ENCODE results near the gene EML1. TPM values are rescaled to one million over a fixed set of nuclear protein-coding genes. Genes with fewer than 3 reads are reported as not detected.

Gene EML1
- total RNA-seq, 1 donor from 2014 or later: 0.32 TPM

DNA sequence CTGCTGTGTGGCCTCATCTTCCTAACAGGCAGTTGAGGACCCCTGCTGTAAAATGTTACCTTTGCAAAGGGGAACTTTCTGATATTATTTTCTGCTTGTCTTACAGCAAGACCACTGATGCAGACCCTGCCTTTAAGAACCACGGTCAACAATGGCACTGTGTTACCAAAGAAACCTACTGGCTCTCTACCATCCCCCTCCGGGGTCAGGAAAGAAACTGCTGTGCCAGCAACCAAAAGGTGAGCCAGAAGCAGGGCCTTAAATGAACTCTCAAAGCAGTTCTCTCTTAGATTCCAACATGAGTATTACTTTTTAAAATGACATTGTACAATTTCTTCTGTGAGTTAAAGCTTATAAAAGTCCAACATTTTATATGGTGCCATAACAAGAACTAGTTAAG lies 72.2 kb downstream of the EML1 start:
- intact Hi-C loops (cut with micrococcal nuclease): no loop called here

DNA sequence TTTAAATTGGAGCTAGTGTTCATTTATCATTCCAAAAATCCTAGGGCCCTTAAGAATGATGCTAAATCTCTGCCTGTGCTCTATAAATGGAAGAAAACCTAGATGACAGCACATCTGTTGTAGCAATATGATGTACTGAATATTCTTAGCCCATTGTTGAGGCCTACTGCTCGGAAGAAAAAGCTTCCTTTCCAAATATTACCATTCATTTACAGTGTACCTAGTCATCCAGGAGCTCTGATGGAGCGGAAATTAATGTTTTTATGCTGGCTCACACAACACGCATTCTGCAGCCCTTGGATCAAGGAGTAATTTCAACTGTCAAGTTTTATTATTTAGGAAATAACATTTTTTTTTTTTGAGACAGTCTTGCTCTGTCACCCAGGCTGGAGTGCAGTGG lies 77.4 kb downstream of the EML1 start:
- intact Hi-C loops (cut with micrococcal nuclease): no loop called here

DNA sequence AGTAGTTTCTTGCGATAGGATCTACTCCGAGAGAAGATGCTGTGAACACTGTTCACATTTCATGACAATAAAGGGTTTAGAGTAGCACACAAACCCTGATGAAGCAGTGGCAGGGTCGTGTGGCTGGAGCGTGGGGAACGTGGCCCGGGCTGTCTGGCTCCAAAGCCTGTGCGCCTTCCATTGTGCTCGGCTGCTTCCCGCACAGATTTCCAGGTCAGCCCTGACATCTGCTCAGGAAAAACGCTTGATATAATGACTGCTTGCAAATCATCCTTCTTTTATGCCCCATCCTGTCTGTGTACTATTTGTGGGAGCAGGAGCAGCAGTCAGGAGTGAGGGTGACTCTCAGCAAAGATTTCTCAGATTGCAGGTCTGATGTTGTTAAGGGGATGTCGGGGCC lies 78.6 kb downstream of the EML1 start:
- intact Hi-C loops (cut with micrococcal nuclease): no loop called here

DNA sequence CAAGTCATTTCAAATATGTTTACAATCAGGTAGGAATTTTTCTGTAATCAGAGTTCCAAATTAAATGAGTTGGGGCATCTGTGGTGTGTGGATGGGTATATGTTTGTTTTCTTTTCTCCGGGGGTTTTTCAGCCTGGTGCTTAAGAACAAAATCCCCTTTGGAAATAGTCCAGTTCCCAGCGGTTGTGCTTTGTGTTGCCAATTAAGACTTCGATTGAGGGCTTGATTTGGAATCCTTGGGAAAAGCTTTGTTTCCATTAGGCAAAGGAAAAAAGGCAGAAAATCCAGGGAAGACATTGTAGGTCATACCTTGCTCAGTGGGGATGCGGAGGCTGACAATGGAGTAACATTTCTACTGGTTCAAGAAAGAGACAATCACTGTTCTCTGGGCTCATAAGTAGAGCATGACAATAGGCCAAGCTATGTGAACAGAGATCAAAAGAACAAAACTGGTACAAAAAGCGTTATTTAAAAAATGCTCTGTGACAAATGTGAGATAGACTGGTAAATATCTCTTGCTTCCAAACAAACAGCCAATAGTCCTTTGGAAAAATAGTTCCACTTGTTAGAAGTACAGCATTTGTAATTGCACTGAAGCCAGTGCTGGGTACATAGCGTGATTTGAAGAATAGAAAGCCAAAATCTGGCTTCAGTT lies 79.7 kb downstream of the EML1 start:
- intact Hi-C loops (cut with micrococcal nuclease): no loop called here

DNA sequence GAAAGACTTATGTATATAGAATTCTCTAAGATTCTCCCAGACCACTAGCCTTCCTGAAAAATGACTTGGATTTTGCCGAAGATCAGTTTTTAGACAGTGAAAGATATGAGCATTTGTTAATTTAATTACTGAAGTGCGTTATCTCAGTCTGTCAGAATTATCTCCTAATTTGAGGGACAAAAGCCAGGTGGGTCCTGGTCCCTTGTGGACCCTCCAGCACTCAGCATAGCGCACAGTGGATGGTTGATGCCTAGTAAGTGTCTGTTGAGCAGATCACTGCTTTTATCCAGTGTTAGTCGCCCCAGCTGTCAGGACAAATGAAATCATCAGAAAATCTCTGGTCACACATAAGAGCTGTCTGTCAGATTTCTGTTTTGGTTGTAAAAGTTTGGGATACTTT lies 80.4 kb downstream of the EML1 start:
- intact Hi-C loops (cut with micrococcal nuclease): no loop called here

DNA sequence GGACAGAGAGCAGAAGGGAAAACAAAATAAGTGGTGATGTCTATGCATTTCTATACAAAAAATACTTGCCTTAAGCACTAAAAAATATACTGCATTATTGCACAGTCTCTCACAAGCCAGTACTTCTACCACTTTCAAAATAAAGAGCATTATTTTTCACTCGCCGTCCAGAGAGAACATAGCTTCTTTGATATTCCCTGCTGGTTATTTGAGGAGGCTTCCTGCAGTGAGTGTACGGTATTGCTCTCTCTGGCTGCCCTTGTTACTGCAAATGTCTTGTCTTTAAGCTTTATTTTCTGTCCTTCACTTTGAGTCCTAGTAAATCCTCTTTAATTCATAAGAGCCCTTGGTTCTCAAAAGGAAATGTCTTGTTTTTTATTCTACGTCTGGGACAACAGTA lies 81.1 kb downstream of the EML1 start:
- intact Hi-C loops (cut with micrococcal nuclease): no loop called here

DNA sequence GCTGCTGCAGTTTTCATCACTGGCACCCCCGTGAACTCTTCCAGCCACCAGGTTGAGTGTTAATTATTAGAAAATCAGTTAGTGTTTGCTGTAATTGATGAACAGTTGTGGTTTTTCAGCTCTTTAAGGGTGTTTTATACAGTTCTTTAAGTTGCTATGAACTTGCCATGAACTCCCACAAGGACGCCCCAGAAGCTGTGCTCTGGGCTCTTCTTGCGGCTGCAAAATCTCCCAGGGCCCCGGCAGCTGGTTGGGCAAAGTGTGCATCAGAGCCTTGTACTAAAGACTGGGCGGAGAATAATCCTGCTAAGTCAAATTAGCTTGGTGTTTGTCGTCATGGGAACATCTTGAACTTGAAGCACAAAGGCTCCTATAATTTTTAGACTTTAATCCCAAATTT lies 82.2 kb downstream of the EML1 start:
- intact Hi-C loops (cut with micrococcal nuclease): no loop called here

DNA sequence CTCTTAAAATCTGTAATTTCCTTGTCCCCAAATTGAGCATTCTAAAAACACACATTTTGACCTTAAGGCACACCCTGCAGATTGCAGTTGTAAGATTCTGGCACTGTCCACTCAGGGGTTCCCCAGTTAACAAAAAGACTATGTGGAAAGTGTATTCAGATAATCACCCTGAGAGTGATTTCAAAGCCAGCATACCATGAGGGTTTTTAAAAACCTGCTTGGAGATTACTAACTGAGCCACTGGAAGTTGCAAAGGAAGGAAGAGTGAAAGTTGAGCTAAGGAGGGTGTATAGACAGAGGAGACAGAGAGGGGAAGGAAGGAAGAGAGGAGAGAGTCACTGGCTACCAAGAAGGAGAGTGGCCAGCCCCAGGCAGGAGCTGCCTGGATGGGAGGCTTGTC lies 82.6 kb downstream of the EML1 start:
- intact Hi-C loops (cut with micrococcal nuclease): no loop called here

DNA sequence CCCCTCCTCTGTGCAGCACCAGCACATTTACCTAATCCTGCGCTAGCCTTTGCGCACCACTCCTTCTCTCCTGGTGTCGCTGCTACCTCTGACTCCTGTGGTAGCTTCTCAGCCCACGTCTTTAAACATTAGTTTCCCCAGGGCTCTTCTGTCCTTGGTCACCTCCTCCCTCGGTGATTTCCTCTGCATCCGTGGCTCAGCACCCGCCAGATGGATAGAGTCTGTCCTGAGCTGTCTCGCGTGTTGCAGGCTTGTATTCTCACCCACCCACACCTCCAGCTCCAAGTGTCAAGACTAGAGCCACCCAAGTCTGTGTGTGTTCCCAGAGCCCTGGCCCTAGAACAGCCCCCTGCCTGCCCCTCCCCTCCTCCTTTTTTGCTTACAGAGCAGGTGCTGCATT lies 83.2 kb downstream of the EML1 start:
- intact Hi-C loops (cut with micrococcal nuclease): no loop called here

DNA sequence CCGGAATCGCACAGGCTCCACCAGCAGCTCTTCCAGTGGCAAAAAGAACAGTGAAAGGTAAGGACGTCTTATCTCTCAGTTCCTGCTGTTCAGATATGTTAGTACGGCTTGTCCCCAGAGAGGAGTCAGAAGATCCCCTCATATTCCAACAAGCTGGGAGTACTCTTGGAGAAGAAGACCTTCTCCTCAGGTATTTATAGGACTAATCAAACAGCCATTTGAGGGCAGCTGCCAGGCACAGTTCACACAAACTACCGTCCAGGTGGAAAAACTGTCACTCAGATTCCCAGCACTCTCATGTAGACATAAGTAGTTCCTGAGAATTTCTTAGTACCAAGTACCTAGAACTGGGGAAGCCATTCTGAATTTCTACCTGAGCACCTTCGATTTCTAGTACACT lies 85.3 kb downstream of the EML1 start:
- intact Hi-C loops (cut with micrococcal nuclease): no loop called here

DNA sequence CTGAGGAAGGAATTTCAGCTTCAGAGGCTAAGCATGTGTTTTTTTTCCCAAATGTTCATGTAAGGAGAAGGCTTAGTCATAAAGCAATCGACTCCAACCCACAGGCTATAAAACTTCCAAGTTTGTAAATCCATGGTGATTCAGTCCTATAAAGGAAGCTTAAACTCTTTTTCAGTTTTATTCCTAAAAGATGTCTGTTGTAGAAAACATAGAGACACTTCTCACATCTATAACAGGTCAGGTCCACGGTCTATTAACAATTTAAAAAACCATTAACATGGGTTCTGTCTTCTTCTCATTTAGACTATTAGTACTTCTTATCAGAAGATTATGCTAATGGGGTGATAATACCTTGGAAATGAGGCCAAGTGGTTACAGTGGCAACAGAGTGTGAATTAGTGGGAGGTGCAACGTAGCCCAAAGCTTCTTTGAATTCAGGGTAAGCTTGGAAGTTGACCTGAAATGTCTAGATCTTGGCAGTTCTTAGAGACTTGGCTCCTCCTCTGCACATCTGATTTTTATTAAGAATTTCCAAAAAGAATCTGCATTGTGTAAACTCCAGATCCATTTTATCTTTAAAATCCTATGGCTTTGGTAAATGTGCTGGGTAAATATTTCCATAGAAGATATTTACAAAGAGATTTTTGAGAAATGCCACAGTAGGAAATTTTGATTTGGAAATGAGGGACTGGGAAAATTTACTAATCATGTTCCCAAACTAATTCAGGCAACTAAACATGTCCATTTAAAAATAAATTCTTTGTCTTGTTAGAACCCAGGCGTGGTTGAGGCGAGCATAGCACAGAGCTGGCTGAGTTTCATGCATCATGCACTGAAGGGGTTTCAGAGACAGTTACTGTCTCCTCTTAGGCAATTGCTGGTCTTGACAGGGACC lies 86.4 kb downstream of the EML1 start:
- intact Hi-C loops (cut with micrococcal nuclease): no loop called here

DNA sequence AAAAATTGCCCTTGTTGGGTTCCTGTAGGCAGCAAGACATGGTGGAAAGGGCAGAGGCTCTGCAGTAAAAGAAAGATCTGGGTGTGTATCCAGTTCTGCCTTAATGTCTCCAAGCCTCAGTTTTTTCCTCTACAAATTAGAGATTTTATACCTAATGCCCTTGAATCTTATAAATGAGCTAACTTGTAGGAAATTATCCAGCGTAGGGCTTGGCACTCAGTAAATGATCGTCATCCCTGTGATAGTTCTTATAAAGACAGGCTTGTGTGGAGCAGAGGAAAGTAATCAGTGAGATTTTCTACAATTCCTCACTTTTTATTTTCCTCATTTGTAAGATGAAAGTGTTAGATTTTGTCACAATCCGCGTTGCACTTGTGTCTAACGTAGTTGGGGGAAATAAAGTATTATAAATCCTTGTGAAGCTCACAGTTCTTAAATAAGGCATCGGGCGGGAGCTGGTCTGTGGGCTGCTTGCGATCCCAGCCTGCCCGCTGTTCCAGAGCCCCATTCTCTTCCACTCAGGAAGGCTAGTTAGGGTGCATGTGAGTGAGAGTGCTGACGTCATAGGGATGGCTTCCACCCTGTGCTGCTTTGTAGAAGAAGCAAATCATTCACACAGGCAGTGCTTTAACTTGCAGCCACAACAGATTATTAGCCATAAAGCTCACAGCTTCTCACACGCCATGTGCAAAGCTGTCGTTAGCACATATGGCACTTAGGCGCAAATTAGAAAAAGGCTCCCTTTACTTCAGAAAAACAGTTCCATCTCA lies 87.6 kb downstream of the EML1 start:
- intact Hi-C loops (cut with micrococcal nuclease): no loop called here

DNA sequence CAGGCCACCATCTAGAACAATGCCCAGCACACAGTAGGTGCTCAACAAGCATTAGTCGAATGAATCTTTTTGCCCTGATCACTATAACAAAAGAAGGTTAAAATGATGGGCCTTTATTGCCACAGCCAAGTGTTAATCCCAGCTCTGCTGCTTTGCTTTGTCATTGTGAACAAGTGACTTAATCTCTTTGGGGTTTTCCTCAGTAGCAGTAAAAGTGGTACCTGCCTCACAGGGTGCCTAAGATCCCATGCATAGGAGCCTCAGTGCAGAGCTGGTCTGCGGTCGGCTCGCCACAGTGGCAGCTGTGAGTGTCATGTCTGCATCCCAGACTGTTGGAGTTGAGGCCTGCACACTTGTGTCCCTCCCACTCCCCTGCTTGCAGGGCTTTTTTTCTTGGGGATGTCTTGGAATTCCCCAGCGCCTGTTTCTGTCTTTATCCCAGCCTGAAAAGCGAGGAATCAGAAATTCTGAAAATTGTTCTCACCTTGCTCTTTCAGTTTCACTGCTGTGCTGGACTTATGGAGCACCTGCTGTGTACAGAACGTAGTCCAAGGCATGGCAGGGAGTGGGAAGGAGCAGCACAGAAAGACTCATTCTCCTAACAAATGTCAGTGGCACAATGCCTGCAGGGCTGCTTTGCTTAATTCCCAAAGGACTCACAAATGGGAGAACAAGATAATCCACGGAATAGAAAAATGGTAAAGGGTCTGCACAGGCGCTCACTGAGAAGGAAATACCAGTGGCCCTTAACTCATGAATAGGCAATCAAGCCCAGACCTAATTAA lies 90.8 kb downstream of the EML1 start:
- intact Hi-C loops (cut with micrococcal nuclease): no loop called here

DNA sequence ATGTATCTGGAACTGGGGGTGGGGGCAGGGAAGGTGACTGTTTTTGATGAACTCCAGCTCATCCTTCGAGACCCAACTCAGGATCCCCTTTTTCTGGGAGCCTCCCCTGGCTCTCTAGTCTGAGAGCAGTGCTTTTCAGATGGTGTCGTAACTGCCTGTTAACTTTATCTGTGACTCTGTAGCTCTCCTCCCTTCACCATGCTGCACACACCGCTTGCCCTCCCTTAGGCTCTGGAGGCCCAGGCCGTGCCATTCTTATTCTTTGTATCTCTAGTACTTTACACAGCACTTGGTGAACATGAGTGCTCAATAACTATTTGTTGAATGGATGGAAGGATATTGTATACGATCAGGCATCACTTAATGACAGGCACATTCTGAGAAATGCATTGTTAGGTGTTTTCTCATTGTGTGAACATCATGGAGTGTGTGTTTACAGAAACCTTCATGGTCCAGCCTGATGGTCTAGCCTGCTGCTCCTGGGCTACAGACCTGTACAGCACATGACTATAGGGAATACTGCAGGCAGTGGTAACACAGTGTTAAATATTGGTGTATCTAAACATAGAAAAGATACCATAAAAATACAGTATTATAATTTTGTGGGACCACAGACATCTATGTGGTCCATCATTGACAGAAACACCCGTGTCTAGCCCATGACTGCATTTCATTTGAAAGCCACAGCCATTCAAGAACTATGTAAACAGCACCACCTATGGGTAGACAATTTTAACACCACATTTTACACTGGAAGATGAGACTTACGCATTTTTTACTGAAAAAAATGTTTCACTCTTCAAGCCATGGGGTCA lies 91.8 kb downstream of the EML1 start:
- intact Hi-C loops (cut with micrococcal nuclease): loop anchor here (1.0 kb wide), 3 partner anchors 155 to 367 kb away; no protein-coding TSS in a partner anchor

DNA sequence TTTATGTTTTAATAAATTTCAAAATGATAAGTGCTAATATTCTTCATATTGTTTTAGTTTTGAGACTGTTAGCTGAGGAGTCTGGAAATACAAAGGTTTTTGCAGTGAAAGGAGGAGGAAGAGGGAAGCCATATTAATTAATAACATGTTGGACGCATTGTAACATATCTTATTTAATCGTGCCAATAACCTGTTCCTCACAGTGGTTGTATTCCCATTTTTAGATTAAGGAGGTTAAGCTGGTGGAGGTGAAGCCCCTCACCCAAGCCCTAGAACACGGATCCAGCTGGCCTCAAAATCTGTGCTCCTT lies 92.4 kb downstream of the EML1 start:
- intact Hi-C loops (cut with micrococcal nuclease): loop anchor here (1.0 kb wide), 3 partner anchors 155 to 367 kb away; no protein-coding TSS in a partner anchor

DNA sequence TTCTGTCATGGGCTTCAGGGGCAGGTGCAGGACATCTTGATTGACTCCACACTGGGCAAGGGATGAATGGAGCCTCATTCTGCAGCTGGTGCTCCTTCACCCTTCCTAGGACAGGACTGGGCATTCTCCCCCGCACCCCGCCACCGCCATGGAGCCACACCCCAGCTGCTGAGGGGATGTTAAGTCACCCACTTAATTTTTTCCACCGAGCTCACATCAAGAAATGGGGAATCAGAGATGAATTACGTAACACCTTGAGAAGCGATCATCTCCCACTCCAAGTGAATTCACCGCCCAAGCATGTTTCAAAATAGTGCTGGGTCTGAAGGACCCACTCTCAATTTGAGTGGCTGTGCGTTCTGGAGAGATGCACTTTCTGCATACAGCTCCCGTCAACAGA lies 94.2 kb downstream of the EML1 start:
- intact Hi-C loops (cut with micrococcal nuclease): no loop called here

DNA sequence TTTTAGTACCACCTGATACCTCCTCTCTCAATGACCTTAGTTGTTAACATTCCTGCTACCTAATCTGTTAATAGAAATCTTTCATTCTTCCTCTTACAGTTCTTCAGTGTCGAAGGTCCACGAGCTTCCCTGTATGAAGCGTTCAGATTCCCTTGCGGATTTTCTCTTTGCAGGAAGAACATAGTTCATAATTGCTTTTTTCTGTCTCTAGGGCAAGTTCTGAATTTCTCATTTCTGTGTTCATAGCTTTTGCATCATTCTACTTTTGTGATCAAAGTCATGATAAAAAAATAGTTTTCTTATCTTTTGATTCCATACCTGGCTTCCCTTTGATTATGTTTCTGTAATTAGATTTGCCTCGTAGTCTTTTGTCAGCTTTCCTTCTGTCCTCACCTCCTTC lies 94.9 kb downstream of the EML1 start:
- intact Hi-C loops (cut with micrococcal nuclease): no loop called here

DNA sequence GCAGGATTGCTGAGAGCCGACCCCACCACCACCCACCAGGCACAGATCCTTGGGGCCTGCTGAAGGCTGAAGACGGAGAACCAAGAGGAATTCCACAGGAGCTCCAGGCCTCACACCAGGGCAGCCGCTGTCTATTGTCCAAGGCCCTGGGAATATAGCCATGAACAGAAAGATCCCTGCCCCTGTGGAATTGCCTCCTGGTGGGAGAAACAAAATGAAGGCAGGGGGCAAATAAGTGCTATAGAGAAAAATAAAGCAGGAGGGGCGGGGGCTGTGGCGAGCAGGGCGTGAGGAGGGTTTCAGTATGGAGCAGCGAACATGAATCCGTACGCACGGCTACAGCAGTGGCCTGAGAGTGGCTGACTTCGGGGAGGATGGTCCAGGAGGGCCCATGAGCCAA lies 96.1 kb downstream of the EML1 start:
- intact Hi-C loops (cut with micrococcal nuclease): no loop called here

DNA sequence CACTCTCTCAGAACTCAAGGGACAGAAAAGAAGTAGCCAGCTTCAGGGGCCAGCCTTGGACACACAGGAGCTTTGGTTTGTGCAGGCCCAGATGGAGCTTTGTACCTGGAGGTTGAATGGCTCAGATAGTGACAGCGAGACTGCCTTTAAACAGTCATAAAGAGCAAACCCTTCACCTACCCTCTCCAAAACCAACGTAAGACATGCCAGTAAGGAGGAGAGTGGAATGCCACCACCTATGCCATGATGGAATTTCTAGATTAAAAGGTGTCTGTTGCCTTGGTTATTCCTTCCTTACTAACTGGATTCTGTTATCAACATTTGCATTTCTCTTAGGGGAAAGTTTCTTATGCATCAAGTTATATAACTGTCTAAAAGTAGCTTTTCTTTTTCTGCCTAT lies 98.1 kb downstream of the EML1 start:
- intact Hi-C loops (cut with micrococcal nuclease): no loop called here

DNA sequence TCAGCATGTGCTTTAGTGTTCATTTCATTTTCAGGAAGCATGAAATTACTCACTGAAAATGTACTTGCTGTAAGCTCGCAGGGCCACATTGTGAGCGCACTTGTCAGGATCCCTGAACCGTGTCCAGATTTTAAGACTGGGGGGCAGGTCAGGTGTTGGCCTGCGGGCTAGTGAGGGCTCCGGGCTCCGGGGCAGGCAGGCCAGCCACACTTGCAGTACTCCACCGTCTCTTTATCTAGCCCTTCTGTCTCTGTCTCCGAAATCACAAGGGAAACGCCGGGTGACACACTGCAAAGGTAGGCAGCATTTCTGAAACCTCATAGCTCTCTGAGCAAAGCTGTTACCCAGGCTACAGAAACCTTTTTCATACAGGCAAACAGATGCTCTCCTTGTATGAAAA lies 98.7 kb downstream of the EML1 start:
- intact Hi-C loops (cut with micrococcal nuclease): no loop called here

DNA sequence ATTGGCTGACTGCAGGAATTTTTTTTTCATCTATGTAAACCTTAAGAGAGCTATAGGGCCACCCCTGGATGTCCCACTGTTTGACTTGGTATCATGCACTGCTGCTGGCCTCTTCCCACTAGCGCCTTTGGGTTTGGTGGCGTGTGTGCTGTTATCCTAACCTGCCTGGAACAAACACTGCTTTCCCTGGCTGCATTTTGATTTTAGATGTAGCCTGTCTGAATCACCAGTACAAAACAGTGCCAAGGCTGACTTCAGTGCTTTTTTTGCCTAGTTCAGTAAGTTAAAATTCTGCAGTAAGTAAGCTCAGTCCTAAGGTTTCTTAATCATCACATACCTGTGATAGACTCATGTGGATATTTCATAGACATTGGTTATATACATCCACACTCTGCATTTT lies 99.2 kb downstream of the EML1 start:
- intact Hi-C loops (cut with micrococcal nuclease): no loop called here
